GM10248 (cell line): ENCODE measurements around the gene CCDC51.

Experiments
- CTCF ChIA-PET: fragments of 300-600 bp; sonication (Branson Sonifier 250); formaldehyde crosslinking; extraction: SDS; loops from one replicate; lab custom pipeline; 2021; ENCODE audit warnings: antibody characterized with exemption; lab: Yijun Ruan, JAX
- POLR2A ChIA-PET: fragments of 350-650 bp; sonication (Branson Sonifier 250); formaldehyde crosslinking; extraction: SDS; loops from one replicate; lab custom pipeline; 2020; ENCODE audit warnings: antibody characterized with exemption; lab: Yijun Ruan, JAX
- DNase-seq: peaks from one replicate; pipeline ENCODE4 v3.0.0; 2012; ENCODE audit errors: extremely low spot score
- TF ChIP-seq, protein P1 (sequence below): IDR thresholded peaks from 2 replicates; pipeline ENCODE4 v1.5.1; 2012; ENCODE audit warnings: mild to moderate bottlenecking, low read depth; ENCODE audit errors: extremely low read depth, missing control alignments, control extremely low read depth

CCDC51 gene

DNA sequence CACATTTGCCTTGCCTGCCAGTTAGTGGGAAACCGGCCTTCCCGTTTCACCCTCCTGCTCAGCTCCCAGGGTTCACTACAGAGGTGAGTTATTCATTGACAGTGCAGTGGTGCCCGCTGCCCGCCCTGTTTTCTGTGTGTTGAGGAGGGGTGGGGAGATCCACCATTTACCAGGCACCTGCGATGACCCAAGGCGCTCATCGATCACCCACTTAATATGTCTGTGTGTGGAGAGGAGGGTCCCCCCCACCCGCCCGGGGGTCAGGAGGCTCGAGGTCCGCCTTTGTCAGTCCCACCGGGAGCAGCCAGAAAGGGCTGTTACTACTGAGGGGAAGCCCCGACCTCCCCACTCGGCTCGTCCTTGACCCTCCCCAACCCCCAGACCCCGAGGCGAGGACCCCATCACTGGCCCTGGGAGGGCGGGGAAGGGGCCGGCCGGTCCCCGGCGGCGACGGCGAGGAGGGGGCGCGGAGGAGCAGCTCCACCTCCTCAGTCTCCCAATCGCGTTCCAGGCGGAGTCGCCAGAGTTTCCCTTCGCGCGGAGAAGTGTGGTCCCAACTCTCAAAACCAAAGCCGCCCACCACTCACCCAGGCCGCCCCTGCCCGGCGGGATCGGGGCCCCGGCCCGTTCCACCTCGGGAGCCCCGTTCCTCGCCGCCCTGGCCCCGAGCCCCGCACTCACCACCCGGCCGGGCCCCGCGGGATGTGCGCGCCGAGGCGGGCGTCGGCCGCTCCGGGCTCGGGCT lies 11.2 kb downstream of the CCDC51 start:
- ChIA-PET CTCF (interaction anchor here (1.2 to 22.2 kb wide), 2 partner anchors 16 to 234 kb away, joined by 4 to 863 read pairs; no protein-coding TSS in a partner anchor), POLR2A (no interaction called here)
- DNase-seq = no peak
- TF ChIP-seq, protein P1, sequence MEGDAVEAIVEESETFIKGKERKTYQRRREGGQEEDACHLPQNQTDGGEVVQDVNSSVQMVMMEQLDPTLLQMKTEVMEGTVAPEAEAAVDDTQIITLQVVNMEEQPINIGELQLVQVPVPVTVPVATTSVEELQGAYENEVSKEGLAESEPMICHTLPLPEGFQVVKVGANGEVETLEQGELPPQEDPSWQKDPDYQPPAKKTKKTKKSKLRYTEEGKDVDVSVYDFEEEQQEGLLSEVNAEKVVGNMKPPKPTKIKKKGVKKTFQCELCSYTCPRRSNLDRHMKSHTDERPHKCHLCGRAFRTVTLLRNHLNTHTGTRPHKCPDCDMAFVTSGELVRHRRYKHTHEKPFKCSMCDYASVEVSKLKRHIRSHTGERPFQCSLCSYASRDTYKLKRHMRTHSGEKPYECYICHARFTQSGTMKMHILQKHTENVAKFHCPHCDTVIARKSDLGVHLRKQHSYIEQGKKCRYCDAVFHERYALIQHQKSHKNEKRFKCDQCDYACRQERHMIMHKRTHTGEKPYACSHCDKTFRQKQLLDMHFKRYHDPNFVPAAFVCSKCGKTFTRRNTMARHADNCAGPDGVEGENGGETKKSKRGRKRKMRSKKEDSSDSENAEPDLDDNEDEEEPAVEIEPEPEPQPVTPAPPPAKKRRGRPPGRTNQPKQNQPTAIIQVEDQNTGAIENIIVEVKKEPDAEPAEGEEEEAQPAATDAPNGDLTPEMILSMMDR = no peak

GRCh38 chr3:48428088-48428571 lies 11.8 kb downstream of the CCDC51 start:
- TF ChIP-seq, protein P1 = no peak
- POLR2A ChIA-PET = no interaction called here
- DNase-seq = no peak
- CTCF ChIA-PET = interaction anchor here (22.2 to 30.6 kb wide), 2 partner anchors 3 to 15 kb away, joined by 863 read pairs; partner anchors contain the start of genes CCDC51, PLXNB1 and TMA7

GRCh38 chr3:48427630-48427962 lies 12.3 kb downstream of the CCDC51 start:
- CTCF ChIA-PET = interaction anchor here (22.2 to 30.6 kb wide), 2 partner anchors 4 to 15 kb away, joined by 863 read pairs; partner anchors contain the start of genes CCDC51, PLXNB1 and TMA7
- no peak for DNase-seq
- POLR2A ChIA-PET = no interaction called here
- TF ChIP-seq, protein P1 = no peak

DNA sequence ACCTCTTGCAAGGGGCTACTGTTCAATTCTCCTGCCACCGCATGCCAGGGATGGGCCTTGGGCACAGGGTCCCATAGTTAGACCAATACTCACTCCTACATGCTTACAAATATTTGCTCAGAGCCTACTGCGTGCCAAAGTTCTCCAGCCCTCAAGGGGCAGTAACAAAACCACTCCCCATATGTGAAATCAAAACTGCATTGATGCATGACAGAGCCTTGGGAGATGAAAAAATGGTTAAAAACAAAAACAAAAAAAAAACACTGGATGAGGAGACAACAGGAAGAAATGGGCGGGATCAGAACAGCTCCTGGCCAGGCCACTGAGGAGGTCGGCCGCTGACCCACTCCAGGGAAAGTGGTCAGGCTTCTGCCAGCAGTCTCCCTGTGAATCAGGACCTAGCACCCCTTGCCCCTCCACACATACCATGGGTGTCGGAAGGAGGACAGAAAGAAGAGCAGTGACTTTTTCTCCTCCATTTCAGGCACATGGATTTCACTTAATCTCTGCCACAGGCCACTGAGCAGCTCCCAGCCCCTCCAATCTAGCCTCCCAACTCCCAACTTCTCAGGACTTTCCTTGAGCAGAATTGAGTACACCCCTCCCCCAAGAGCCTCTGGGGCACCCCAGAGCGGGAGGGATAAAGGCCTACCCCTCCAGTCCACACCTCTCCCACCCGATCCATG lies 12.8 kb downstream of the CCDC51 start:
- ChIA-PET POLR2A (no interaction called here), CTCF (interaction anchor here (22.2 to 30.6 kb wide), 2 partner anchors 4 to 14 kb away, joined by 863 read pairs; partner anchors contain the start of genes CCDC51, PLXNB1 and TMA7)
- TF ChIP-seq, protein P1 = no peak
- no peak for DNase-seq

DNA sequence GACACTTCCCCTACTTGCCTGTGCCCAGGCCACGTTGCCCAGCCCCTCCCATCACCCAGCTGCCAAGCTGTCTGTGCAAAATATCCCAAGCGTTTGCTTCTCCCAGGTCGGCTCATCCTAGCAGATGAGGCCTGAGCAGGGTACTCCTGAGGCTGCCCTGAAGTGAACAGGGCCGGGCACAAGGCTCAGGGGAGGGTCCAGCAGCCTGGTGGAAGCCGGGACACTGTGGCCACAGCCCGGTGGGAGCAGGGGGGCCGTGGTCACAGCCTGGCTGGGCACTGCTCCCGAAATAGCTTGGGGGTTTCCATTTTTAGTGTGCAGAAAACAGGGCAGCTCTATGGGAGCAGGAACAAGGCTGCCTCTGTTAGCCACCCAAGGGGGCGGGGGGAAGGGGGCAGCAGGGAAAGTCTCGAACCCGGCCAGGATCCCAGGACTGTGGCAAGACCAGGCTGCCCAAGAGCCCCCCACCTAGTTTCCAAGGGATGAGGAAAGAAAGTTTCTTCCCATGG lies 13.5 kb downstream of the CCDC51 start:
- DNase-seq = no peak
- ChIA-PET CTCF (interaction anchor here (22.2 to 30.6 kb wide), 2 partner anchors 5 to 13 kb away, joined by 863 read pairs; partner anchors contain the start of genes CCDC51, PLXNB1 and TMA7), POLR2A (no interaction called here)
- TF ChIP-seq, protein P1 = no peak

DNA sequence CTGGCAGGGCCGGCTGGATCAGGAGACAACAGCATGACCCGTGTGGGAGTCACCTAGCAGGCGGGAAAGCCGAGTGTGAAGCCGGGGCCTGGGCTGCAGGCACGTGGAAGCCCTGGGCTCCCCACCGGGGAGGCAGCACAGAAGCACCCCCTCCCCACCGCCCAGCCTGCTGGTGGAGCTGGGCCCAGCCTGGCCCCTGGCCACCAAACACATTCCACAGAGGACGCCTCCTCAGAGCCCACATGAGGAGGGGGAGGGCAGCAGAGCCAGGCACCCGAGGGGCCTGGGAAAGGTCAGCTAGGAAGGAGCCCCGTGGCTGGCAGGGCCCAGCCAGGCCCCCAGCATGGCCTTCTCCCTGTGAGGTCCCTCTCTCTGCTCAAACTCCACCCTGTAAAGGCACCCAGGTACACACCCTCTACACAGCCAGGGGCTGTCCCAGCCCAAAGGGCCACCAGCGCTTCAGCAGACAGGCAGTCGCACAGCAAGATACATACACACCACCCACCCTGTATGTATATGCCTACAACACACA lies 14.6 kb downstream of the CCDC51 start:
- TF ChIP-seq, protein P1 = no peak
- ChIA-PET CTCF (interaction anchor here (22.2 to 30.6 kb wide), 2 partner anchors 6 to 12 kb away, joined by 863 read pairs; partner anchors contain the start of genes CCDC51, PLXNB1 and TMA7), POLR2A (no interaction called here)
- DNase-seq = no peak
